ENCODE data around the gene DOCK3. TPM values are rescaled to one million over a fixed set of nuclear protein-coding genes. Genes with fewer than 3 reads are reported as not detected.
"Not testable (repeated sequence)": the region's sequence is repeated elsewhere in the genome, so short reads cannot be mapped to it uniquely, and the experiment has no call there.

DOCK3 gene
- total RNA-seq, 1 donor from 2014 or later: 0.51 TPM

DNA sequence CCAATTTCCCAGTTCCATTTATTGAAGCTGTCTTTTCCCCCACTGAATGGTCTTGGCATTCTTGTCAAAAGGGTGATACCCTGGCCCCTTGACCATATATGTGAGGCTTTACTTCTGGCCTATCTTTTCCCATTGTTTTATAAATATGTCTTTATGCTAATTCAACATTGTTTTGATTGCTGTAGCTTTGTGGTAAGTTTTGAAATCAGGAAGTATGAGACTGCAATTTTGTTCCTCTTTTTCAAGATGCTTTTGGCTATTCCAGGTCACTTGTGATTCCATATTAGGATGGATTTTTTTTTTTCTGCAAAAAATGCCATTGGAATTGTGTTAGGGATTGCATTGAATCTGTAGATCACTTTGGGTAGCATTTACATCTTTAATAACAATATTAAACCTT, 569.2 kb downstream of the DOCK3 start:
- DNase-seq: no peak

GRCh38 chr3:51245867-51246266, 571.1 kb downstream of the DOCK3 start:
- DNase-seq: no peak

DNA sequence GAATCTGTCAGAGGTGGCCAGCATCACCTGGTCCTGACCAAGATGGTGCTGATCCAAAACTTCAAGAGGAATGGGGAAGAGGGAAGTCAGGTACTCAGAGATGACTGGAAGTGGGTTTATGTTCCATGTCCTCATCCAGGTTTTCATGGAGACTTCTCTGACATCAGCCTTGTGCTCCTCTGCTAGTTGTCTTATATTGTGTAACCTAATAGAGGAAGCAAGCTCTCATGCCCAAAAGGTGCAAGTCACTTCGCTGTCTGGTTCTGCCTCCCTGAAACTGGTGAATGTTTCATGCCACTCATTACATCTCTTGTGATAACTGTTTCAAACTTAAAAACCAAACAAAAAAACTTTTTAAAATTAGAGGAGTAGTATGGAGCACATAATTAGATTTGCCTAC, 583.1 kb downstream of the DOCK3 start:
- DNase-seq: no peak

DNA sequence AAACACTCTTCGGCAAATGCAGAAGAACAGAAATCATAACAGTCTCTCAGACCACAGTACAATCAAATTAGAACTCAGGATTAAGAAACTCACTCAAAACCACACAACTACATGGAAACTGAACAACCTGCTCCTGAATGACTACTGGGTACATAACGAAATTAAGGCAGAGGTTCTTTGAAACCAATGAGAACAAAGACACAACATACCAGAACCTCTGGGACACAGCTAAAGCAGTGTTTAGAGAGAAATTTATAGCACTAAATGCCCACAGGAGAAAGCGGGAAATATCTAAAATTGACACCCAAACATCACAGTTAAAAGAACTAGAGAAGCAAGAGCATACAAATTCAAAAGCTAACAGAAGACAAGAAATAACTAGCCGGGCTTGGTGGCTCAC, 589.4 kb downstream of the DOCK3 start:
- DNase-seq: not testable (repeated sequence)

DNA sequence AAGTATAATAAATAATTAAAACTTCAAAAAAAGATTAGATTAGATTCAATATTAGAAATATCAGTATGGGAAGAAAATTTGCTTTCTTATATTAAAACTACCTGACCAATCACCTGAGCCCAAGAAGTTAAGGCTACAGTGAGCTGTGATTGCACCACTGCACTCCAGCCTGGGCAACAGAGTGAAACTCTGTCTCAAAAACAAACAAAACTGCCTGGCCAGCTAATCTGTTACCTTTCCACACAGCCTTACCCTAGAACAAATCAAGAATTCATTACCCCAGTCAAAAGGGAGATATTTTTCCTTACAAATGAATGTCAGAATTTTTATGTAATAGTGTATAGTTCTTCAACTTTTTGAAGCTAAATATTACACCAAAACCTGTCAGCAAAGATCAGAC, 593.4 kb downstream of the DOCK3 start:
- no peak for DNase-seq

DNA sequence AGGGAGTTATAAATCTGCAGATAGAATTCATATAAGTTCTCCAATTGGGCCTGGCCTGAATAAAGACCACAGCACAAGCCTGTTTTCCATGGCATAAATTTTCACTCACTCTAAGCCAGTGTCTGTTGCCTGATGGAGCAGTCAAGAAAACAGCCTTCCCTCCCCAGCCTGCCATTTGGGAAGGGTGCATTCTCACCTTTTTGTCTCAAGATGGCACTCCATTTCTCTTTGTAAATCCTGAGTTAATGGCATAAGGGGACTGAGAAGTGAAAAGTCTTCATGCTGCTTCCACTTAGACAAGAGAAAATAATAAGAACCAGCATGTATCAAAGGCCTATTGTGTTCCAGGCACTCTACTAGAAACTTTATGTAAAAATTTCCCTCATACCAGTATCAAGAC, 594.7 kb downstream of the DOCK3 start:
- DNase-seq: no peak

- no peak for DNase-seq
These were observed 595.8 kb downstream of the DOCK3 start for GRCh38 chr3:51270559-51270958.

DNA sequence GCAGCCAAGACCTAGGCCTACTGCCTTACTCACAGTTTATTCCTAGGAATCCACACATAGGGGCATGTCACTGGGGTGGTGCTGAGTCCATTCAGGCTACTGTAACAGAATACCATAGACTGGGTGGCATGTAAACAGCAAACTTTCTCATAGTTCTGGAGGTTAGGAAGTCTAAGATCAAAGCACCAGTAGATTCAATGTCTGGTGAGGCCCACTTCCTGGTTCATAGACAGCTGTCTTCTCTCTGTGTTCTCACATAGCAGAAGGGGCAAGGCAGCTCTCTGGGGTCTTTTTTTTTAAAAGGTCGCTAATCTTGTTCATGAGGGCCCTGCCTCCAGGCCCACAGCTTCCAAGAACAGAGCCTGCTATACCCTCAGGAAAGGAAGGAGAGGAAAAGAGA, 596.4 kb downstream of the DOCK3 start:
- no peak for DNase-seq

- no peak for DNase-seq
These were observed 599.3 kb downstream of the DOCK3 start for GRCh38 chr3:51274052-51274451.

DNA sequence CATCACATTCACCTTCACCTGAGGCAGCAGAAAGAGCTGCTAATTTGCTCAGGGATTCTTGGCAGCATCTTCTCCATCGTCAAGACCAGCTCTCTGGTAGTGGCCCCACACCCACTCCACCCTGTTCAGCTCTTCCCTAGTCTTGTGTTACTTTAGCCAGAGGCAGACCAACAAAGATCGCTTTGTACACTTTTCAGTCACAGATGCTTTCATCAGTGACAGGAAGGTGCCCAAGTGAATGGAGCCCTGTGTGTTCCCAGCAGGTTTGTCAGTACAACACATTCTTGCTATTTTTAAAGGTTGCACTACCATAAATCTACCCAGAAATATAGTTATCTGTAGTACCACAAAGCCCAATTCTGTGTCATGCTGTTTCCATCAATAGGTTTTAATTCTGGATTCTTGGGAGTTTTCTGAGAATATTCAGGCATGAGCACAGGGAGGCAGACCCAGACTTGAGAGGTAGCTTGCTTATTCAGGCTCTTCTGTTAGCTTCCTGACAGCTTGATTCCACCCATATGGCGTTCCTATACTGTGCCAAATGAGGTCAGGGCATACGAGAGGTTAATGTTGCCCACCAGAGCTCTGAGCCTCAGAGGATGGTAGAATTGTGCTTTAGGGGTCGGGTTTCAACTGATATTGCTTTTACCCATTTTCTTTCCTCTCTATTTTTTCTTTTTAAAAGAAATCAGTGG, 600.5 kb downstream of the DOCK3 start:
- no peak for DNase-seq

GRCh38 chr3:51276046-51276445, 601.3 kb downstream of the DOCK3 start:
- no peak for DNase-seq

DNA sequence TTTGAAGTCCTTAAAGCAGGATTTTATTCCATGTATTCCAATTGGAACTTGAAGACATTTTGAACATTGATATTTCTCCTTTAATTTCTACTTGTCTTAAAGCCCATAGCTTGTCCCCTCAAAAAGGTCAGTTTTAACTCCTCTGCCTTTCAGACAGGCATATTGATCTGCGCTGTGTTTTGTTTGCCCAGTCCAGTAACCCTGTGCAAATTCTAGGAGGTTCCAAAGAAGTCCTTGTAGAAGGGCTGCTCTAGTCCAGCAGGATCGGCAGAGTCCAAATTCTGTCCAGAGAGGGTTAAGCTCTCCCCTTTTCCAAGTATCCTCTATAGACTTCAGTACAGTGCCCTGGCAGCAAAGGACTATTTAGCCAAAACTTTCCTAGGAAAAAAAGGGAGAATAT, 604.7 kb downstream of the DOCK3 start:
- DNase-seq: no peak

DNA sequence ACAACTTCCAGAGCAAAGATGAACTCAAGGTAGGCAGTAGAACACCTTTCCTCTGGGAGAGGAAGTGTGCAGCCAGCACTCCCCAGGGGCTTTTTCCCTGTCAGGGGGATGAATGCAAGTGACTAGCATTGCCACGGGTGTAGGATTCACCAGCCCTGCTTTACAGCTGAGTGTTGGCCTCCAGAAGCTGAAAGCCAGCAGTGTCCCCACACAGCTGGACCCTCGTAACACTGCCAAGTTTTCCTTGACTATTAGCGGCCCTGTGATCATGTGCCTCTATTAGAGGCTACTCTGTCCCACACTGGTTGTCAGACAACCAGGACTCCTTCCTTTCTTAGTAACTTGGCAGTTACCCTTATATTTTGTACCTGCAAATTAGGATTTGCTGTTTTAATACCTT, 605.4 kb downstream of the DOCK3 start:
- peak; percentile 42 for DNase-seq

DNA sequence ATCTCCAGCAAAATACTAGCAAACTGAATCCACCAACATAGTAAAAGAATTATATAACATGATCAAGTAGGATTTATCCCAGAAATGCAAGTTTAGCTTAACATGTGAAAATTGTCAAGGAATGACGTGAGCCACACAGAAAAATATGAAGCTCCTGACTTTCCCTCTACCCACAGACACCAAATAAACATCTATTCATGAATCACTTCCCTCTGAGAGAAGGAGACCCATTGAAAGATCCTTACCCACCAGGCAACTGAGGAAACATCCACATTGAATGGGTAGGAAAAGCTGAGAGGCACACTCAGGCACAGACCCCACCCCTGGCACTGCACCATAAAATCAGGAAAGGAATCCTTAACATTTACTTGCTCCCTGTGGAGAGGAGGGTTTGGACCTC, 608.2 kb downstream of the DOCK3 start:
- no peak for DNase-seq

GRCh38 chr3:51283421-51283820, 608.7 kb downstream of the DOCK3 start:
- DNase-seq: no peak

DNA sequence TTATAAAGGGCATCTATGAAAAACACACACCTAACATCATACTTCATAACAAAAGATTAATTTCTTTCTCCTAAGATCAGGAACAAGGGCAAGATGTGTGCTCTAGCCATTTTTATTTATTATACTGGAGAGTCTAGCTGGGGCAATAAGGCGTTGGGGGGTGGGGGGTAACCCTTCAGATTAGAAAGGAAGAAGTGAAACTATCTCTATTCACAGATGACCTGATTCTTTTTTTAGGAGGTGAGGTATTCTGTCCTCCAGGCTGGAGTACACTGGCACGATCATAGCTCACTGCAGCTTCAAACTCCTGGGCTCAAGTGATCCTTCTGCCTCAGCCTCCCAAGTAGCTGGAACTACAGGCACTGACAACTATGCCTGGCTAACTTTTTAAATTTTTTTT, 620.9 kb downstream of the DOCK3 start:
- no peak for DNase-seq

DNA sequence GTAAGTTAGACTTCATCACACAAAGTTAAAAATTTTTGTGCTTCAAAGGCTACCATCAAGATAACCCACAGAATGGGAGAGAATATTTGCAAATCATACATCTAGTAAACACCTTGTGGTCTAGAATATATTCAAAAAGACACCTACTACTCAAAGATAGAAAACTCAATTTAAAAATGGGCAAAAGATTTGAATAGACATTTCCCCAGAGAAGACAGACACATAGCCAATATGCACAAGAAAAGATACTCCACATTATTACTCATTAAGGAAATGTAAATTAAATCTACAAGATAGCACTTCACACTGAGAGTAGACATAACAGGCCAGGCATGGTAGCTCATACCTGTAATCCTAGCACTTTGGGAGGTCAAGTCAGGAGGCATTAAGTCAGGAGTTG, 622.6 kb downstream of the DOCK3 start:
- no peak for DNase-seq

GRCh38 chr3:51304230-51304629, 629.5 kb downstream of the DOCK3 start:
- DNase-seq: no peak

DNA sequence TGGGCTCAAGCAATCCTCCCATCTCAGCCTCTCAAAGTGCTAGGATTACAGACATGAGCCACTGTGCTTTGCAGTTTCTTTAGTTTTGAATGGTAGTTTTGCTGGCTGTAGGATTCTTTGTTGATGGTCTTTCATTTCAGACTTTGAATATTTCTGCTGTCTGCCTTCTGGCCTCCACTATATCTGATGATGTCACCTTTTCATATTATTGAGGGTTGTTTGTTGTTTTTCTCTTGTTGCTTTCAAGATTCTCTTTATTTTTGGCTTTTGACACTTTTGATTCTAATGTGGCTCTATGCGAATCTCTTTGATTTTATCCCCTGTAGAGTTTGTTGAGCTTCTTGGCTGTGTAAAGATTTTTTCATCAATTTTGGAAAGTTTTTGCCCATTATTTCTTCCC, 631.4 kb downstream of the DOCK3 start:
- DNase-seq: no peak

DNA sequence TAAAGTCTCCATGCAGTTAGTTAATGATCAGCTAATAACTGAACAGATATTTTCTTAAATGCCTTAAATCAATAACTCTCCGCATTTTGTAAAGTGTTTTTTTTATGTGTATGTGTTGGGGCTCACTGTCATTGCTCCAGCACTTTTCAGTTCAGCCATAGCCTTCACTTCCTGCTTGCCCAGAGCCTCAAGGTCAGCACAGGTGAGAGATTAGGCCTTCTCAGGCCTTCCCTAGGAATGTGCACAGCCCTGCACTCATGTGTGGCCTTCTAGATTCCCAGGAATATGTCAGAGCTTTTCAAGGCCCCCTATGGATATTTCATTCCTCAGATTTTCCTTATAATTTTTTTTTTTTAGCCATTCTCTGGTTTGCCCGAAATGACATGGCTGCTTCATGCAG, 632.7 kb downstream of the DOCK3 start:
- no peak for DNase-seq

GRCh38 chr3:51307945-51308607, 633.3 kb downstream of the DOCK3 start:
- DNase-seq: not testable (repeated sequence)

- DNase-seq: peak; percentile 8
These were observed 636.3 kb downstream of the DOCK3 start for GRCh38 chr3:51311055-51311454.

GRCh38 chr3:51328206-51328605, 653.5 kb downstream of the DOCK3 start:
- DNase-seq: no peak

GRCh38 chr3:51330046-51330445, 655.3 kb downstream of the DOCK3 start:
- DNase-seq: no peak

Data from tongue (tissue), 2 donors.